Measurements from ENCODE around the gene ZNHIT2. TPM values are rescaled to one million over a fixed set of nuclear protein-coding genes. Genes with fewer than 3 reads are reported as not detected.

ZNHIT2 gene
- total and polyA plus RNA-seq, 2 of the 13 experiments (the other 11 are each of a cell fraction or from before 2014, with no cell fraction given) = 1.1 to 6.5 TPM

DNA sequence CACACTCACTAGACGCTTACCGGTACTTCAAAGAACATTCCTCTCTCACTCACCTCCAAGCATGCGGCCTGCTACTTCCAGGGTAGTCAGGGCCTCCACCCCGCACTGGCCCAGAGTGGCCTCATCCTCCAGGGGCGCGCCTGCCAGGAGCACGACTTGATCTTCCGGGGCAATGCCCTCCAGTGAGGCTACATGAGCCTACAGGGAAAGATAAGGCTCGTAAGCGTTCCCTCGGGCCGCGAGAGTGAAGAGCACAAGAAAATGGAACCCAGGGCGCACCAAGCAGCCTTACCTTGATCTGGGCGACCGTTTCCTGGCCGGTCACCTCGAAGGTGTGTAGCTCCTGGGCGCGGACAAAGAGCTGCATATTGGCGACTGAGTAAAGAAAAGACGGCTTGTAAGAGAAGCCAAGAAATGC lies 4.0 kb upstream of the ZNHIT2 start (continued):
- TF ChIP-seq, protein P1, sequence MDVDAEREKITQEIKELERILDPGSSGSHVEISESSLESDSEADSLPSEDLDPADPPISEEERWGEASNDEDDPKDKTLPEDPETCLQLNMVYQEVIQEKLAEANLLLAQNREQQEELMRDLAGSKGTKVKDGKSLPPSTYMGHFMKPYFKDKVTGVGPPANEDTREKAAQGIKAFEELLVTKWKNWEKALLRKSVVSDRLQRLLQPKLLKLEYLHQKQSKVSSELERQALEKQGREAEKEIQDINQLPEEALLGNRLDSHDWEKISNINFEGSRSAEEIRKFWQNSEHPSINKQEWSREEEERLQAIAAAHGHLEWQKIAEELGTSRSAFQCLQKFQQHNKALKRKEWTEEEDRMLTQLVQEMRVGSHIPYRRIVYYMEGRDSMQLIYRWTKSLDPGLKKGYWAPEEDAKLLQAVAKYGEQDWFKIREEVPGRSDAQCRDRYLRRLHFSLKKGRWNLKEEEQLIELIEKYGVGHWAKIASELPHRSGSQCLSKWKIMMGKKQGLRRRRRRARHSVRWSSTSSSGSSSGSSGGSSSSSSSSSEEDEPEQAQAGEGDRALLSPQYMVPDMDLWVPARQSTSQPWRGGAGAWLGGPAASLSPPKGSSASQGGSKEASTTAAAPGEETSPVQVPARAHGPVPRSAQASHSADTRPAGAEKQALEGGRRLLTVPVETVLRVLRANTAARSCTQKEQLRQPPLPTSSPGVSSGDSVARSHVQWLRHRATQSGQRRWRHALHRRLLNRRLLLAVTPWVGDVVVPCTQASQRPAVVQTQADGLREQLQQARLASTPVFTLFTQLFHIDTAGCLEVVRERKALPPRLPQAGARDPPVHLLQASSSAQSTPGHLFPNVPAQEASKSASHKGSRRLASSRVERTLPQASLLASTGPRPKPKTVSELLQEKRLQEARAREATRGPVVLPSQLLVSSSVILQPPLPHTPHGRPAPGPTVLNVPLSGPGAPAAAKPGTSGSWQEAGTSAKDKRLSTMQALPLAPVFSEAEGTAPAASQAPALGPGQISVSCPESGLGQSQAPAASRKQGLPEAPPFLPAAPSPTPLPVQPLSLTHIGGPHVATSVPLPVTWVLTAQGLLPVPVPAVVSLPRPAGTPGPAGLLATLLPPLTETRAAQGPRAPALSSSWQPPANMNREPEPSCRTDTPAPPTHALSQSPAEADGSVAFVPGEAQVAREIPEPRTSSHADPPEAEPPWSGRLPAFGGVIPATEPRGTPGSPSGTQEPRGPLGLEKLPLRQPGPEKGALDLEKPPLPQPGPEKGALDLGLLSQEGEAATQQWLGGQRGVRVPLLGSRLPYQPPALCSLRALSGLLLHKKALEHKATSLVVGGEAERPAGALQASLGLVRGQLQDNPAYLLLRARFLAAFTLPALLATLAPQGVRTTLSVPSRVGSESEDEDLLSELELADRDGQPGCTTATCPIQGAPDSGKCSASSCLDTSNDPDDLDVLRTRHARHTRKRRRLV (CRISPR knock-in tag; IDR thresholded peaks at IDR 0.05) = no peak

DNA sequence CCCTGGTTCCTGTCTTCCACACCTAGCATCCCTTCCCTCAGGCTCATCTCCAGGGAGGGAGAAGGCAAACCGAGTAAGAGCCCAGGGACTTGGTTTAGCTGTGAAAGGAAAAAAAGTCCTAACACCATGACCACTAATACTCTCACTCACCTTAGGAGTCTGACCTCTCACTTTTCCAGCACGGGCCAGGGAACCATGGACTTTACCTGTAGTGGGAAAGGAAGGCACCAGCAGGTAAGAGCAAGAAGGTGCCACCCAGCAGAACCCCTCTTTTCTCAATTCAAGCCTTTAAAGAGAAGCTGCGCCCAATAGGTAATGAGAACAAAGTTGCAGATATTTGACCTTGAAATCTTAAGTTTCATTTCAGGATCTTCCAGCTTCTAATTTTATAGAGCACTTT lies 3.3 kb upstream of the ZNHIT2 start:
- peak overlapping the region; percentile 96 for H3K4me2 ChIP-seq (ENCODE audit: low read depth, low read length)
- no peaks in the 10 kb centered on the region for H4K20me1 ChIP-seq (ENCODE audit: insufficient read depth, low read length)
- in situ Hi-C loops (cut with HindIII; ENCODE audit: extremely low pct_ligation_motif_present, low pct_unique_long_range_greater_than_20kb) = no loop called here
- H3K36me3 ChIP-seq (replicated peaks in 1 of 2; ENCODE audit: control insufficient read depth in 1 of 2, insufficient read depth in 2 of 2, low read length in 2 of 2) = peaks cover 16 to 39% of the 10 kb centered on the region in 2 experiments
- no peaks in the 10 kb centered on the region for H3K9me3 ChIP-seq (ENCODE audit: low read length)
- H3K4me3 ChIP-seq (replicated peaks in 1 of 3; ENCODE audit: insufficient read depth in 1 of 3, low read depth in 2 of 3, low read length in 3 of 3) = peak overlapping the region; percentile 79 to 91 (median 81)
- peaks cover 46% of the 10 kb centered on the region for H3K79me2 ChIP-seq (ENCODE audit: insufficient read depth, low read length)
- no TSS peak for BruUV-seq (replicated peaks)
- DNase-seq (ENCODE audit: low spot score) (no peak), ATAC-seq (no peak), FAIRE-seq (no peak)
- H3K9ac ChIP-seq (ENCODE audit: insufficient read depth, low read depth, low read length) = peak overlapping the region; percentile 95
- no peak overlapping the region for H2AFZ ChIP-seq (ENCODE audit: low read length)
- ChIA-PET POLR2A (interaction anchor here (1.8 to 4.9 kb wide), 6 partner anchors 9 to 342 kb away, joined by 10 to 105 read pairs (median 55); partner anchors contain the start of genes ARL2, CAPN1, SF1 and SPDYC), CTCF (ENCODE audit: low intra/inter-chr PET ratio, low total read pairs) (no interaction called here)
- H3K4me1 ChIP-seq (ENCODE audit: insufficient read depth, low read length) = peaks cover 48% of the 10 kb centered on the region
- intact Hi-C loops (cut with micrococcal nuclease; ENCODE audit: unreplicated experiment) = no loop called here
- no peaks in the 10 kb centered on the region; a peak in 1 of 5 replicates for H3K27me3 ChIP-seq (ENCODE audit: control insufficient read depth in 1 of 2, insufficient read depth in 2 of 2, low read length in 2 of 2)
- WGBS (ENCODE audit: low lambda C conversion rate) = 85% methylated on average over 3 of the region's 3 CpGs
- peak overlapping the region; percentile 76 for H3K27ac ChIP-seq (ENCODE audit: extremely low read length, insufficient read depth, low read length)
- TF ChIP-seq KLF6 (CRISPR knock-in tag; IDR thresholded peaks at IDR 0.05) = no peak
- TF ChIP-seq PHF21A (CRISPR knock-in tag; IDR thresholded peaks at IDR 0.05) = no peak
- TF ChIP-seq SAP130 (CRISPR knock-in tag; IDR thresholded peaks at IDR 0.05; ENCODE audit: low read depth) = no peak
- TF ChIP-seq, protein P2, sequence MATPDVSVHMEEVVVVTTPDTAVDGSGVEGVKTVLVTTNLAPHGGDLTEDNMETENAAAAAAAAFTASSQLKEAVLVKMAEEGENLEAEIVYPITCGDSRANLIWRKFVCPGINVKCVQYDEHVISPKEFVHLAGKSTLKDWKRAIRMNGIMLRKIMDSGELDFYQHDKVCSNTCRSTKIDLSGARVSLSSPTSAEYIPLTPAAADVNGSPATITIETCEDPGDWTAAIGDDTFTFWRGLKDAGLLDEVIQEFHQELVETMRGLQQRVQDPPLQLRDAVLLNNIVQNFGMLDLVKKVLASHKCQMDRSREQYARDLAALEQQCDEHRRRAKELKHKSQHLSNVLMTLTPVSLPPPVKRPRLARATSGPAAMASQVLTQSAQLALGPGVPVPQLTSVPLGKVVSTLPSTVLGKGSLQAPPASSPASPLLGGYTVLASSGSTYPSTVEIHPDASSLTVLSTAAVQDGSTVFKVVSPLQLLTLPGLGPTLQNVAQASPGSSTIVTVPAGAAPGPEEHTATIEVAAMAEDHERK (CRISPR knock-in tag; IDR thresholded peaks at IDR 0.05; ENCODE audit: low read depth) = no peak
- no peak for TF ChIP-seq ZNF354B (CRISPR knock-in tag; IDR thresholded peaks at IDR 0.05)
- TF ChIP-seq, protein P3, sequence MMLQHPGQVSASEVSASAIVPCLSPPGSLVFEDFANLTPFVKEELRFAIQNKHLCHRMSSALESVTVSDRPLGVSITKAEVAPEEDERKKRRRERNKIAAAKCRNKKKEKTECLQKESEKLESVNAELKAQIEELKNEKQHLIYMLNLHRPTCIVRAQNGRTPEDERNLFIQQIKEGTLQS (CRISPR knock-in tag; IDR thresholded peaks at IDR 0.05) = no peak
- TF ChIP-seq SRF (IDR thresholded peaks at IDR 0.05; ENCODE audit: low read depth, low read length) = no peak
- TF ChIP-seq, protein P4, sequence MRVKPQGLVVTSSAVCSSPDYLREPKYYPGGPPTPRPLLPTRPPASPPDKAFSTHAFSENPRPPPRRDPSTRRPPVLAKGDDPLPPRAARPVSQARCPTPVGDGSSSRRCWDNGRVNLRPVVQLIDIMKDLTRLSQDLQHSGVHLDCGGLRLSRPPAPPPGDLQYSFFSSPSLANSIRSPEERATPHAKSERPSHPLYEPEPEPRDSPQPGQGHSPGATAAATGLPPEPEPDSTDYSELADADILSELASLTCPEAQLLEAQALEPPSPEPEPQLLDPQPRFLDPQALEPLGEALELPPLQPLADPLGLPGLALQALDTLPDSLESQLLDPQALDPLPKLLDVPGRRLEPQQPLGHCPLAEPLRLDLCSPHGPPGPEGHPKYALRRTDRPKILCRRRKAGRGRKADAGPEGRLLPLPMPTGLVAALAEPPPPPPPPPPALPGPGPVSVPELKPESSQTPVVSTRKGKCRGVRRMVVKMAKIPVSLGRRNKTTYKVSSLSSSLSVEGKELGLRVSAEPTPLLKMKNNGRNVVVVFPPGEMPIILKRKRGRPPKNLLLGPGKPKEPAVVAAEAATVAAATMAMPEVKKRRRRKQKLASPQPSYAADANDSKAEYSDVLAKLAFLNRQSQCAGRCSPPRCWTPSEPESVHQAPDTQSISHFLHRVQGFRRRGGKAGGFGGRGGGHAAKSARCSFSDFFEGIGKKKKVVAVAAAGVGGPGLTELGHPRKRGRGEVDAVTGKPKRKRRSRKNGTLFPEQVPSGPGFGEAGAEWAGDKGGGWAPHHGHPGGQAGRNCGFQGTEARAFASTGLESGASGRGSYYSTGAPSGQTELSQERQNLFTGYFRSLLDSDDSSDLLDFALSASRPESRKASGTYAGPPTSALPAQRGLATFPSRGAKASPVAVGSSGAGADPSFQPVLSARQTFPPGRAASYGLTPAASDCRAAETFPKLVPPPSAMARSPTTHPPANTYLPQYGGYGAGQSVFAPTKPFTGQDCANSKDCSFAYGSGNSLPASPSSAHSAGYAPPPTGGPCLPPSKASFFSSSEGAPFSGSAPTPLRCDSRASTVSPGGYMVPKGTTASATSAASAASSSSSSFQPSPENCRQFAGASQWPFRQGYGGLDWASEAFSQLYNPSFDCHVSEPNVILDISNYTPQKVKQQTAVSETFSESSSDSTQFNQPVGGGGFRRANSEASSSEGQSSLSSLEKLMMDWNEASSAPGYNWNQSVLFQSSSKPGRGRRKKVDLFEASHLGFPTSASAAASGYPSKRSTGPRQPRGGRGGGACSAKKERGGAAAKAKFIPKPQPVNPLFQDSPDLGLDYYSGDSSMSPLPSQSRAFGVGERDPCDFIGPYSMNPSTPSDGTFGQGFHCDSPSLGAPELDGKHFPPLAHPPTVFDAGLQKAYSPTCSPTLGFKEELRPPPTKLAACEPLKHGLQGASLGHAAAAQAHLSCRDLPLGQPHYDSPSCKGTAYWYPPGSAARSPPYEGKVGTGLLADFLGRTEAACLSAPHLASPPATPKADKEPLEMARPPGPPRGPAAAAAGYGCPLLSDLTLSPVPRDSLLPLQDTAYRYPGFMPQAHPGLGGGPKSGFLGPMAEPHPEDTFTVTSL (CRISPR knock-in tag; IDR thresholded peaks at IDR 0.05; ENCODE audit: borderline replicate concordance) = no peak
- TF ChIP-seq ARID2 (CRISPR knock-in tag; IDR thresholded peaks at IDR 0.05; ENCODE audit: borderline replicate concordance) = no peak
